ENCODE data around the gene PPP1R16B.

The PPP1R16B gene

GRCh38 chr20:38969708-38970107, 164.2 kb downstream of the PPP1R16B start:
- Histone ChIP-seq H3K79me2 (ENCODE audit: insufficient read depth, low read length) (no peaks in the 10 kb centered on the region; the same call in 1 of the 2 replicates), H3F3A (ENCODE audit: insufficient read depth, low read length) (no peaks in the 10 kb centered on the region), H3K27ac (ENCODE audit: low read depth, low read length, poor library complexity, severe bottlenecking) (no peak overlapping the region), H3K9ac (ENCODE audit: low read length) (no peak overlapping the region), H3K4me2 (ENCODE audit: low read length) (no peak overlapping the region), H2AFZ (ENCODE audit: low read length) (no peak overlapping the region), H3K4me3 (ENCODE audit: low read depth, low read length, poor library complexity, severe bottlenecking) (no peak overlapping the region), H3K9me2 (ENCODE audit: low read depth, low read length) (no peaks in the 10 kb centered on the region), H4K20me1 (ENCODE audit: insufficient read depth, low read length) (no peaks in the 10 kb centered on the region), H3K36me3 (ENCODE audit: insufficient read depth, low read length) (peaks cover 52% of the 10 kb centered on the region; the same call in 1 of the 2 replicates), H3K4me1 (ENCODE audit: insufficient read depth, low read length, severe bottlenecking) (peaks cover 12% of the 10 kb centered on the region), H3K27me3 (ENCODE audit: insufficient read depth, low read length) (no peaks in the 10 kb centered on the region), H3K9me3 (ENCODE audit: low read length) (no peaks in the 10 kb centered on the region)
- TF ChIP-seq CTCF (IDR thresholded peaks at IDR 0.05; ENCODE audit: low read length), result no peak
- no peak for TF ChIP-seq EZH2 (IDR thresholded peaks at IDR 0.05; ENCODE audit: borderline replicate concordance, low read length)

GRCh38 chr20:38970302-38970701, 164.8 kb downstream of the PPP1R16B start:
- Histone ChIP-seq H3F3A (ENCODE audit: insufficient read depth, low read length) (no peaks in the 10 kb centered on the region), H3K9ac (ENCODE audit: low read length) (no peak overlapping the region), H3K36me3 (ENCODE audit: insufficient read depth, low read length) (peaks cover 50% of the 10 kb centered on the region; the same call in 1 of the 2 replicates), H3K4me3 (ENCODE audit: low read depth, low read length, poor library complexity, severe bottlenecking) (no peak overlapping the region), H3K27me3 (ENCODE audit: insufficient read depth, low read length) (no peaks in the 10 kb centered on the region), H3K27ac (ENCODE audit: low read depth, low read length, poor library complexity, severe bottlenecking) (no peak overlapping the region), H3K9me2 (ENCODE audit: low read depth, low read length) (no peaks in the 10 kb centered on the region), H4K20me1 (ENCODE audit: insufficient read depth, low read length) (no peaks in the 10 kb centered on the region), H3K9me3 (ENCODE audit: low read length) (no peaks in the 10 kb centered on the region), H3K4me1 (ENCODE audit: insufficient read depth, low read length, severe bottlenecking) (peaks cover 12% of the 10 kb centered on the region), H2AFZ (ENCODE audit: low read length) (no peak overlapping the region), H3K79me2 (ENCODE audit: insufficient read depth, low read length) (no peaks in the 10 kb centered on the region; the same call in 1 of the 2 replicates), H3K4me2 (ENCODE audit: low read length) (no peak overlapping the region)
- no peak for TF ChIP-seq EZH2 (IDR thresholded peaks at IDR 0.05; ENCODE audit: borderline replicate concordance, low read length)
- no peak for TF ChIP-seq CTCF (IDR thresholded peaks at IDR 0.05; ENCODE audit: low read length)

All from OCI-LY1 (cell line).